Osteoblast (primary cell): ENCODE results near the gene ZNF567. TPM values are rescaled to one million over a fixed set of nuclear protein-coding genes. Genes with fewer than 3 reads are reported as not detected.
"Not testable (repeated sequence)": the region's sequence is repeated elsewhere in the genome, so short reads cannot be mapped to it uniquely, and the experiment has no call there.

Experiments used
- DNase-seq: peaks from one replicate; pipeline ENCODE4 v3.0.0; 2011; ENCODE audit warnings: low spot score, mixed read lengths; ENCODE audit not compliant: insufficient read length; ENCODE audit errors: missing footprints
- H2AFZ ChIP-seq: 2 replicates; pipeline ENCODE4 v1.6.0; 2011; ENCODE audit warnings: mild to moderate bottlenecking, low read length
- H3K27ac ChIP-seq: 2 replicates; pipeline ENCODE4 v1.5.1; 2011; ENCODE audit warnings: mild to moderate bottlenecking, low read depth, low read length, moderate library complexity
- H3K27me3 ChIP-seq: 2 replicates; pipeline ENCODE4 v1.6.0; 2012; ENCODE audit warnings: mild to moderate bottlenecking, control low read depth, inconsistent platforms, low read length, moderate library complexity; ENCODE audit not compliant: insufficient read depth
- H3K36me3 ChIP-seq: 2 replicates; pipeline ENCODE4 v1.5.1; 2011; ENCODE audit warnings: mild to moderate bottlenecking, low read length, control low read depth, moderate library complexity; ENCODE audit not compliant: insufficient read depth
- H3K4me1 ChIP-seq: 2 replicates; pipeline ENCODE4 v1.5.1; 2011; ENCODE audit warnings: mild to moderate bottlenecking, low read length, control low read depth, moderate library complexity; ENCODE audit not compliant: insufficient read depth
- H3K4me2 ChIP-seq: 2 replicates; pipeline ENCODE4 v1.6.0; 2011; ENCODE audit warnings: mild to moderate bottlenecking, low read length; ENCODE audit not compliant: insufficient read depth
- H3K4me3 ChIP-seq: fragments of 200-600 bp; sonication (generic); 3 replicates; pipeline ENCODE4 v1.5.1; 2012; ENCODE audit warnings: mild to moderate bottlenecking, low read length, inconsistent platforms; ENCODE audit not compliant: insufficient read depth
- H3K79me2 ChIP-seq: 2 replicates; pipeline ENCODE4 v1.6.0; 2012; ENCODE audit warnings: mild to moderate bottlenecking, low read length, control low read depth, inconsistent platforms; ENCODE audit not compliant: insufficient read depth
- H3K9me3 ChIP-seq: 2 replicates; pipeline ENCODE4 v1.5.1; 2011; ENCODE audit warnings: low read depth, low read length, control low read depth
- H4K20me1 ChIP-seq: 2 replicates; pipeline ENCODE4 v1.6.0; 2012; ENCODE audit warnings: mild to moderate bottlenecking, low read length, control low read depth; ENCODE audit not compliant: insufficient read depth
- CTCF ChIP-seq: IDR thresholded peaks from 2 replicates; pipeline ENCODE4 v1.5.1; 2011; ENCODE audit warnings: mild to moderate bottlenecking, low read depth, low read length, moderate library complexity; ENCODE audit errors: extremely low read depth
- total RNA-seq: library from RNA; depleted of rRNA; stranded (reverse); fragments of >200 nt; gene quantifications from 2 replicates; pipeline ENCODE4 v1.2.3, GENCODE V29; 2012

ZNF567 gene
- total RNA-seq, 1 donor: 8.0 TPM

- no peak for TF ChIP-seq CTCF
- H3K27ac ChIP-seq: no peak overlapping the region
- no peaks in the 10 kb centered on the region for H4K20me1 ChIP-seq
- H3K27me3 ChIP-seq: no peaks in the 10 kb centered on the region
- H2AFZ ChIP-seq: no peak overlapping the region
- H3K9me3 ChIP-seq: peaks cover 17% of the 10 kb centered on the region
- no peak overlapping the region for H3K4me3 ChIP-seq
- H3K79me2 ChIP-seq: peaks cover 61% of the 10 kb centered on the region
- H3K36me3 ChIP-seq: peaks cover 18% of the 10 kb centered on the region
- H3K4me2 ChIP-seq: no peak overlapping the region
- DNase-seq: no peak
- no peaks in the 10 kb centered on the region for H3K4me1 ChIP-seq
These were observed 19.7 kb downstream of the ZNF567 start for GRCh38 chr19:36707134-36707533.

GRCh38 chr19:36709423-36709822, 22.0 kb downstream of the ZNF567 start:
- Histone ChIP-seq H3K79me2 (peaks cover 56% of the 10 kb centered on the region), H3K36me3 (peaks cover 39% of the 10 kb centered on the region), H3K9me3 (peaks cover 31% of the 10 kb centered on the region)

GRCh38 chr19:36719687-36720556, 32.5 kb downstream of the ZNF567 start:
- TF ChIP-seq CTCF: no peak
- no peak overlapping the region for H3K4me3 ChIP-seq
- peaks cover 64% of the 10 kb centered on the region for H3K9me3 ChIP-seq
- H4K20me1 ChIP-seq: no peaks in the 10 kb centered on the region
- no peak overlapping the region for H2AFZ ChIP-seq
- H3K4me1 ChIP-seq: no peaks in the 10 kb centered on the region
- peaks cover 56% of the 10 kb centered on the region for H3K36me3 ChIP-seq
- H3K4me2 ChIP-seq: no peak overlapping the region
- H3K79me2 ChIP-seq: no peaks in the 10 kb centered on the region
- DNase-seq: no peak
- no peak overlapping the region for H3K27ac ChIP-seq
- H3K27me3 ChIP-seq: no peaks in the 10 kb centered on the region

More at GRCh38 chr19:36709423-36709822, 22.0 kb downstream of the ZNF567 start:
- Histone ChIP-seq H3K4me2 (no peak overlapping the region), H3K4me1 (no peaks in the 10 kb centered on the region), H3K27me3 (no peaks in the 10 kb centered on the region), H4K20me1 (no peaks in the 10 kb centered on the region), H3K27ac (no peak overlapping the region), H2AFZ (no peak overlapping the region), H3K4me3 (no peak overlapping the region)
- DNase-seq: no peak
- TF ChIP-seq CTCF: no peak

GRCh38 chr19:36736166-36736565, 48.8 kb downstream of the ZNF567 start:
- not testable (repeated sequence) for H3K4me3 ChIP-seq, H3K36me3 ChIP-seq, H4K20me1 ChIP-seq, H3K4me1 ChIP-seq, DNase-seq, H2AFZ ChIP-seq, H3K27ac ChIP-seq, H3K79me2 ChIP-seq, H3K4me2 ChIP-seq, H3K27me3 ChIP-seq
- peaks cover 15% of the 10 kb centered on the region for H3K9me3 ChIP-seq
